H1 (cell line): ENCODE results near the gene PSME2. TPM values are rescaled to one million over a fixed set of nuclear protein-coding genes. Genes with fewer than 3 reads are reported as not detected.
A peak's percentile ranks its signal among the peaks of the same experiment; 100 is the strongest.

Experiments
- CTCF ChIA-PET: fragments of 300-600 bp; sonication (Branson Sonifier 250); formaldehyde crosslinking; loops from one replicate; lab custom pipeline; 2021; ENCODE audit not compliant: partially characterized antibody; lab: Charles Lee
- POLR2A ChIA-PET: fragments of 300-600 bp; sonication (Branson Sonifier 250); formaldehyde crosslinking; loops from one replicate; lab custom pipeline; 2021; ENCODE audit warnings: inconsistent platforms; ENCODE audit not compliant: partially characterized antibody; lab: Charles Lee
- DNase-seq, 2 experiments: peaks; one replicate each; pipeline versions ENCODE4 v3.0.0 to v3.0.0-alpha.2; 2010 to 2022; ENCODE audit warnings: low spot score in 2 of 2, low read depth in 1 of 2, mixed read lengths in 1 of 2
- FAIRE-seq: peaks from 2 replicates; lab custom pipeline; 2011; peaks lifted over from hg19 to GRCh38; lab: Jason Lieb, UNC
- H2AFZ ChIP-seq: 2 replicates; pipeline ENCODE4 v1.8.1; 2012; ENCODE audit warnings: low read length, inconsistent platforms
- H2AK5ac ChIP-seq: 2 replicates; pipeline ENCODE4 v1.6.1; 2013; ENCODE audit warnings: low read depth, low read length
- H2BK120ac ChIP-seq: replicated peaks from 2 replicates; pipeline ENCODE3; 2013; ENCODE audit warnings: low read depth, low read length, inconsistent platforms
- H2BK12ac ChIP-seq: 2 replicates; pipeline ENCODE4 v1.6.1; 2013; ENCODE audit warnings: low read depth, low read length
- H2BK15ac ChIP-seq: 2 replicates; pipeline ENCODE4 v1.6.1; 2013; ENCODE audit warnings: low read length
- H2BK20ac ChIP-seq: 2 replicates; pipeline ENCODE4 v1.6.1; 2013; ENCODE audit warnings: low read length
- H2BK5ac ChIP-seq: 2 replicates; pipeline ENCODE4 v1.6.1; 2013; ENCODE audit warnings: low read depth, low read length
- H3K14ac ChIP-seq: 2 replicates; pipeline ENCODE4 v1.6.1; 2013; ENCODE audit warnings: inconsistent platforms; ENCODE audit not compliant: insufficient read length
- H3K18ac ChIP-seq: 2 replicates; pipeline ENCODE4 v1.6.1; 2013; ENCODE audit warnings: low read length; ENCODE audit errors: extremely low read depth
- H3K23ac ChIP-seq: 2 replicates; pipeline ENCODE4 v1.6.1; 2013; ENCODE audit warnings: inconsistent platforms; ENCODE audit not compliant: insufficient read length
- H3K23me2 ChIP-seq: 2 replicates; pipeline ENCODE4 v1.6.1; 2013; ENCODE audit warnings: low read depth, low read length
- H3K27ac ChIP-seq: 2 replicates; pipeline ENCODE4 v1.6.1; 2011; ENCODE audit warnings: low read depth, low read length, inconsistent platforms
- H3K27me3 ChIP-seq, 4 experiments: replicated peaks in 1 of 4; 1 replicate in 1 of 4; 2 replicates in 3 of 4; pipeline versions ENCODE4 v1.6.1 to v1.8.1; 2011 to 2013; ENCODE audit warnings: low read length in 3 of 4, mild to moderate bottlenecking in 3 of 4, inconsistent platforms in 2 of 4, mixed read lengths in 2 of 4, moderate library complexity in 1 of 4; ENCODE audit not compliant: control insufficient read depth in 3 of 4, insufficient read depth in 3 of 4; ENCODE audit errors: extremely low read depth in 1 of 4
- H3K36me3 ChIP-seq, 4 experiments: 2 replicates each; pipeline versions ENCODE4 v1.6.1 to v1.8.1; 2011 to 2013; ENCODE audit warnings: mild to moderate bottlenecking in 4 of 4, low read length in 3 of 4, moderate library complexity in 2 of 4, control low read depth in 1 of 4, inconsistent platforms in 1 of 4; ENCODE audit not compliant: insufficient read depth in 4 of 4, control insufficient read depth in 2 of 4
- H3K4ac ChIP-seq: replicated peaks from 2 replicates; pipeline ENCODE3; 2013; ENCODE audit warnings: low read length, low read depth, mixed read lengths, inconsistent platforms; ENCODE audit not compliant: insufficient read length
- H3K4me1 ChIP-seq, 4 experiments: replicated peaks in 1 of 4; 1 replicate in 1 of 4; 2 replicates in 3 of 4; pipeline versions ENCODE4 v1.6.1 to v1.8.1; 2011 to 2013; ENCODE audit warnings: low read length in 3 of 4, inconsistent platforms in 2 of 4, mixed read lengths in 1 of 4; ENCODE audit not compliant: insufficient read depth in 4 of 4, control insufficient read depth in 3 of 4
- H3K4me2 ChIP-seq, 2 experiments: 2 replicates each; pipeline versions ENCODE4 v1.6.1 to v1.8.1; 2011 to 2013; ENCODE audit warnings: low read depth in 2 of 2, low read length in 2 of 2, control low read depth in 1 of 2, inconsistent platforms in 1 of 2, mild to moderate bottlenecking in 1 of 2; ENCODE audit not compliant: insufficient read depth in 1 of 2
- H3K4me3 ChIP-seq, 4 experiments: fragments of 200-600, 300-600 bp in 1 of 4; sonication (generic), shearing (Covaris generic), sonication (Bioruptor Twin) in 1 of 4; 2 replicates each; pipeline versions ENCODE4 v1.5.1 to v1.8.1; 2011 to 2016; ENCODE audit warnings: low read length in 4 of 4, low read depth in 3 of 4, control low read depth in 2 of 4, inconsistent platforms in 2 of 4, mild to moderate bottlenecking in 2 of 4, mixed read lengths in 1 of 4, moderate library complexity in 1 of 4; ENCODE audit not compliant: insufficient read depth in 2 of 4; ENCODE audit errors: extremely low read depth in 1 of 4
- H3K56ac ChIP-seq: replicated peaks from 2 replicates; pipeline ENCODE3; 2013; ENCODE audit warnings: low read depth, mild to moderate bottlenecking, mixed read lengths, low read length, inconsistent platforms; ENCODE audit not compliant: insufficient read length
- H3K79me1 ChIP-seq: 2 replicates; pipeline ENCODE4 v1.6.1; 2013; ENCODE audit warnings: low read depth, low read length, control low read depth
- H3K79me2 ChIP-seq, 2 experiments: 2 replicates each; pipeline versions ENCODE4 v1.6.1 to v1.8.1; 2012 to 2013; ENCODE audit warnings: low read length in 2 of 2, mild to moderate bottlenecking in 2 of 2, inconsistent platforms in 1 of 2; ENCODE audit not compliant: insufficient read depth in 2 of 2, control insufficient read depth in 1 of 2
- H3K9ac ChIP-seq, 4 experiments: replicated peaks in 1 of 4; 1 replicate in 1 of 4; 2 replicates in 3 of 4; pipeline versions ENCODE4 v1.6.1 to v1.8.1; 2011 to 2013; ENCODE audit warnings: low read depth in 3 of 4, low read length in 3 of 4, control low read depth in 2 of 4, mild to moderate bottlenecking in 2 of 4, moderate library complexity in 2 of 4, inconsistent platforms in 1 of 4; ENCODE audit errors: extremely low read depth in 1 of 4
- H3K9me3 ChIP-seq, 2 experiments: 2 replicates each; pipeline versions ENCODE4 v1.6.1 to v1.8.1; 2012 to 2013; ENCODE audit warnings: mild to moderate bottlenecking in 2 of 2, moderate library complexity in 2 of 2, control low read depth in 1 of 2, inconsistent platforms in 1 of 2, low read depth in 1 of 2, low read length in 1 of 2, mixed read lengths in 1 of 2; ENCODE audit not compliant: insufficient read depth in 2 of 2
- H4K20me1 ChIP-seq, 2 experiments: replicated peaks in 1 of 2; 2 replicates each; pipeline versions ENCODE3 to v1.8.1; 2011 to 2013; ENCODE audit warnings: inconsistent platforms in 2 of 2, low read length in 2 of 2, mild to moderate bottlenecking in 1 of 2; ENCODE audit not compliant: insufficient read depth in 2 of 2, control insufficient read depth in 1 of 2
- H4K5ac ChIP-seq: 2 replicates; pipeline ENCODE4 v1.6.1; 2013; ENCODE audit warnings: low read length, low read depth, mixed read lengths, inconsistent platforms; ENCODE audit not compliant: insufficient read length
- H4K8ac ChIP-seq: 2 replicates; pipeline ENCODE4 v1.8.0; 2013; ENCODE audit warnings: mild to moderate bottlenecking, moderate library complexity, low read length, inconsistent platforms; ENCODE audit not compliant: insufficient read depth; ENCODE audit errors: extremely low read depth
- H4K91ac ChIP-seq: replicated peaks from 2 replicates; pipeline ENCODE3; 2013; ENCODE audit warnings: low read length, mixed read lengths, inconsistent platforms; ENCODE audit not compliant: insufficient read length
- BRCA1 ChIP-seq: IDR thresholded peaks from 2 replicates; pipeline ENCODE4 v1.6.1; 2012; ENCODE audit warnings: low read depth, low read length, improper control_type of control experiment
- GABPA ChIP-seq: IDR thresholded peaks from 2 replicates; pipeline ENCODE4 v1.6.1; 2011; ENCODE audit warnings: mild to moderate bottlenecking, low read length, moderate library complexity, borderline replicate concordance; ENCODE audit not compliant: insufficient read depth
- JUN ChIP-seq: IDR thresholded peaks from 2 replicates; pipeline ENCODE4 v1.6.1; 2011; ENCODE audit warnings: low read depth, mild to moderate bottlenecking, improper control_type of control experiment, low read length
- NANOG ChIP-seq: IDR thresholded peaks from 2 replicates; pipeline ENCODE4 v1.6.1; 2011; ENCODE audit warnings: low read length, low read depth, mild to moderate bottlenecking, inconsistent platforms; ENCODE audit not compliant: insufficient read depth, poor library complexity, severe bottlenecking
- POLR2AphosphoS5 ChIP-seq: IDR thresholded peaks from 2 replicates; pipeline ENCODE4 v1.6.1; 2011; ENCODE audit warnings: low read depth, low read length
- RXRA ChIP-seq: IDR thresholded peaks from 2 replicates; pipeline ENCODE4 v1.6.1; 2011; ENCODE audit warnings: low read depth, mild to moderate bottlenecking, low read length, moderate library complexity; ENCODE audit not compliant: insufficient read depth
- SP4 ChIP-seq: IDR thresholded peaks from 2 replicates; pipeline ENCODE4 v1.6.1; 2012; ENCODE audit warnings: low read length, inconsistent platforms
- SRF ChIP-seq: IDR thresholded peaks from 2 replicates; pipeline ENCODE4 v1.6.1; 2011; ENCODE audit warnings: mild to moderate bottlenecking, low read depth, low read length, moderate library complexity
- TEAD4 ChIP-seq: IDR thresholded peaks from 2 replicates; pipeline ENCODE4 v1.6.1; 2012; ENCODE audit warnings: low read depth, low read length, inconsistent platforms, mixed read lengths
- WGBS, 2 experiments: shearing (Covaris generic) in 1 of 2; methylation state at CpG; one replicate each; pipeline versions ENCODE4 v1.1.6 to v1.1.7; 2013 to 2015; ENCODE audit warnings: low lambda C conversion rate in 2 of 2, mixed read lengths in 2 of 2, inconsistent platforms in 1 of 2, low coverage in 1 of 2, missing lambda C conversion rate in 1 of 2; ENCODE audit not compliant: insufficient replicate concordance in 2 of 2, insufficient coverage in 1 of 2, insufficient read length in 1 of 2; ENCODE audit errors: extremely low coverage in 1 of 2, missing lambda C conversion rate in 1 of 2; 5-methylcytosine and 5-hydroxymethylcytosine counted together
- polyA plus RNA-seq, 7 experiments: library from polyadenylated mRNA; depleted of rRNA in 3 of 7; stranded (reverse) in 5 of 7; unstranded in 2 of 7; fragments of >200 nt in 5 of 7; fragments of 200-250 nt in 2 of 7; gene quantifications; 1 replicate in 5 of 7; 2 replicates in 1 of 7; 4 replicates in 1 of 7; pipeline versions ENCODE4 v1.2.1 to v1.2.3, GENCODE V29; 2011 to 2013; ENCODE audit warnings: missing spikeins in 2 of 7, mixed read lengths in 2 of 7
- total RNA-seq: library from RNA; stranded (reverse); fragmentation: NEBNext Ultra II Directional; extraction: Animal tissue kit (Norgen Biotek cat#: 25700); gene quantifications from 2 replicates; pipeline ENCODE4 v1.2.1, GENCODE V29; 2021
- TF ChIP-seq, protein P1 (sequence below): IDR thresholded peaks from 2 replicates; pipeline ENCODE4 v1.6.1; 2011; ENCODE audit warnings: low read depth, mild to moderate bottlenecking, low read length; ENCODE audit not compliant: insufficient read depth
- TF ChIP-seq, protein P2 (sequence below): IDR thresholded peaks from 2 replicates; pipeline ENCODE4 v1.6.1; 2012; ENCODE audit warnings: low read length, inconsistent platforms

PSME2 gene
- total and polyA plus RNA-seq, 2 of the 8 experiments (the other 6 are each of a cell fraction or from before 2014, with no cell fraction given): 71.8 to 111 TPM

DNA sequence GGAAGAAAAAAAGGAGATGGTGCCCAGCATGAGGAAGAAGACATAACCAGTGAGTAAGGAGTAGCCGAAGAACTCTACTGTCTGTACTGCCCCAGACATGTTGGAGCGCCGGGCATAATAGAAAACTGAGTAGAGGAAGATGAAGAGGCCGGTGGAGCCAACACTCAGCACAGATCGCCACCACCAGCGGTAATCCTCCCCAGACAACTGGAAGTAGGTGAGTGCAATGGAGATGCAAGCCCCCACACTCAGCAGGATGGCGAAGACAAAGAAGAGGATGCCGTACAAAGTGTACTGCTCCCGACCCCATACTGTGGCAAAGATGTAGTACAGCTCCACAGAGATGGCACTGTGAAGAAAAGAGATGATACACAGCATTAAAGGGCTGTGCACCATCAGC, 43.0 kb upstream of the PSME2 start:
- ChIA-PET POLR2A (interaction anchor here (0.5 to 7.9 kb wide), 13 partner anchors 14 to 94 kb away, joined by 3 to 158 read pairs (median 5); partner anchors contain the start of genes CHMP4A, EMC9, IRF9 and MDP1), CTCF (interaction anchor here (1.0 to 4.1 kb wide), 2 partner anchors 23 to 29 kb away, joined by 5 to 16 read pairs; partner anchors contain the start of genes CHMP4A and IRF9)
- FAIRE-seq (no peak), DNase-seq (no peak)
- Histone ChIP-seq H2BK5ac (no peak overlapping the region), H3K27me3 (no peaks in the 10 kb centered on the region), H3K36me3 (peaks cover 16 to 31% (median 28%) of the 10 kb centered on the region in 4 experiments; a peak in 7 of 8 replicates), H3K4ac (no peak overlapping the region), H2BK120ac (no peak overlapping the region), H4K8ac (no peak overlapping the region), H3K23me2 (peaks cover 5% of the 10 kb centered on the region), H2BK15ac (0 out of 2 replicates have a peak overlapping the region, but pooled peaks have one; percentile 89), H3K79me2 (peaks cover 0 to 13% of the 10 kb centered on the region in 2 experiments; a peak in 2 of 4 replicates), H2BK20ac (no peak overlapping the region), H3K79me1 (peaks cover 12% of the 10 kb centered on the region), H3K9me3 (no peaks in the 10 kb centered on the region), H3K4me2 (peak overlapping the region; percentile 41 to 70; a peak in 2 of 4 replicates), H3K23ac (no peak overlapping the region), H3K9ac (no peak overlapping the region), H3K18ac (no peak overlapping the region), H4K91ac (no peak overlapping the region), H3K4me1 (peaks cover 0 to 8% (median 4%) of the 10 kb centered on the region in 4 experiments; a peak in 6 of 7 replicates), H4K5ac (no peak overlapping the region), H2AK5ac (no peak overlapping the region), H3K14ac (no peak overlapping the region), H2BK12ac (no peak overlapping the region), H3K27ac (no peak overlapping the region), H4K20me1 (peaks cover 0 to 16% of the 10 kb centered on the region in 2 experiments), H3K4me3 (peak overlapping the region in 1 of 4 experiments; percentile 91; a peak in 2 of 8 replicates), H2AFZ (no peak overlapping the region), H3K56ac (no peak overlapping the region)
- 88% methylated on average over 9 of the region's 9 CpGs; no CpG with 5 or more reads in 1 of the 2 experiments for whole genome bisulfite sequencing, 2 experiments
- no peak for TF ChIP-seq NANOG
- TF ChIP-seq, protein P1, sequence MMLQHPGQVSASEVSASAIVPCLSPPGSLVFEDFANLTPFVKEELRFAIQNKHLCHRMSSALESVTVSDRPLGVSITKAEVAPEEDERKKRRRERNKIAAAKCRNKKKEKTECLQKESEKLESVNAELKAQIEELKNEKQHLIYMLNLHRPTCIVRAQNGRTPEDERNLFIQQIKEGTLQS: no peak
- TF ChIP-seq TEAD4: no peak
- no peak for TF ChIP-seq POLR2AphosphoS5
- TF ChIP-seq SP4: no peak
- no peak for TF ChIP-seq SRF
- no peak for TF ChIP-seq RXRA
- TF ChIP-seq, protein P2, sequence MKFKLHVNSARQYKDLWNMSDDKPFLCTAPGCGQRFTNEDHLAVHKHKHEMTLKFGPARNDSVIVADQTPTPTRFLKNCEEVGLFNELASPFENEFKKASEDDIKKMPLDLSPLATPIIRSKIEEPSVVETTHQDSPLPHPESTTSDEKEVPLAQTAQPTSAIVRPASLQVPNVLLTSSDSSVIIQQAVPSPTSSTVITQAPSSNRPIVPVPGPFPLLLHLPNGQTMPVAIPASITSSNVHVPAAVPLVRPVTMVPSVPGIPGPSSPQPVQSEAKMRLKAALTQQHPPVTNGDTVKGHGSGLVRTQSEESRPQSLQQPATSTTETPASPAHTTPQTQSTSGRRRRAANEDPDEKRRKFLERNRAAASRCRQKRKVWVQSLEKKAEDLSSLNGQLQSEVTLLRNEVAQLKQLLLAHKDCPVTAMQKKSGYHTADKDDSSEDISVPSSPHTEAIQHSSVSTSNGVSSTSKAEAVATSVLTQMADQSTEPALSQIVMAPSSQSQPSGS: no peak
- TF ChIP-seq JUN: no peak
- no peak for TF ChIP-seq BRCA1
- no peak for TF ChIP-seq GABPA
